Neural crest cell (in vitro differentiated cells): Measurements from ENCODE around the gene RASAL2. TPM values are rescaled to one million over a fixed set of nuclear protein-coding genes. Genes with fewer than 3 reads are reported as not detected.

Experiments
- DNase-seq: peaks from one replicate; pipeline ENCODE4 v3.0.0; 2021; ENCODE audit warnings: low read depth, mixed read lengths, low spot score
- H3K27ac Mint-ChIP-seq: one replicate; pipeline ENCODE4 v1.8.0; 2021; ENCODE audit warnings: mild to moderate bottlenecking, mixed read lengths; ENCODE audit not compliant: unreplicated experiment
- H3K27me3 Mint-ChIP-seq: 2 replicates; pipeline ENCODE4 v1.8.0; 2021; ENCODE audit warnings: low read depth, mild to moderate bottlenecking, mixed read lengths
- H3K36me3 Mint-ChIP-seq: 2 replicates; pipeline ENCODE4 v1.8.0; 2021; ENCODE audit warnings: low read depth, mild to moderate bottlenecking, mixed read lengths
- H3K4me1 Mint-ChIP-seq: 2 replicates; pipeline ENCODE4 v1.8.0; 2021; ENCODE audit warnings: mixed read lengths
- H3K4me3 Mint-ChIP-seq: one replicate; pipeline ENCODE4 v1.8.0; 2021; ENCODE audit warnings: mild to moderate bottlenecking, mixed read lengths
- H3K9me3 Mint-ChIP-seq: 2 replicates; pipeline ENCODE4 v1.8.0; 2021; ENCODE audit warnings: mixed read lengths
- total RNA-seq: library from RNA; stranded (reverse); gene quantifications from 2 replicates; pipeline ENCODE4 v1.2.1, GENCODE V29; 2021
- TF ChIP-seq, protein P1 (sequence below): fragments of 200-600 bp; sonication (generic); conservative IDR thresholded peaks from 2 replicates; pipeline ENCODE4 v1.5.0; 2021; ENCODE audit warnings: antibody characterized with exemption, mild to moderate bottlenecking

Gene RASAL2
- total RNA-seq, 1 donor from 2014 or later: 20.9 TPM

DNA sequence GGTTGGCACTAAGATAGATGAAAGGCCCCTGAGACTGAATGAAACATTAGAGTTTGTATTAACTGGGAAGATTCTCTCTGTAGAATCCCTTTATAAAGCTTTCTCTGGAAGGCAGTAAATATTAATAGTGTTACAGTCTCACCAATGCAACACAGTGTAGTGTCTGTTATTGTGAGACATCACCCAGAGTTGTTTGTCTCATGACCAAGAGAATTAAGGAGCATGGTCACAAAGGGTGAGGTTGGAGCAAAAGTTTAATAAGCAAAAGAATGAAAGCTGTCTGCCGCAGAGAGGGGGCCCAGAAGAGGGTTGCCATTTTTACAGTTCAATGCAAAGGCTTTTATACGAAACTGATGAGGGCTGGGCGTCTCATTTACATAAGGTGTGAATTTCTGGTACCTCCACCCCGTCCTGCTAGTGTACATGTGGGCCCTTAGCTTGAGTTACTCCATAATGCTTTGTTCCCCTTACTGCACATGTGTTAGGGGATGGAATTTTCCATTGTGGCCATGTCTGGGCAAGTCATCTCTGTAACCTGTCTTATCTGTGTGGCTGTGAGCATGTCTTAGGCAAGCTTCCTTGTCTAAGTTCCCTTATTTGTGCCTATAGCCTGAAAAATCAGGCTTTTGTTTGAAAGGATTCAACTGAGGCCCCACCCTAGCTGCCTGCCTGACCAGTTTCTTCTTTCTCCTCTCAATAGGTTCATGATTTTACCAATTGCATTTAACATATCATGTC lies 184.1 kb downstream of the RASAL2 start:
- peaks cover 4% of the 10 kb centered on the region for H3K9me3 Mint-ChIP-seq
- no peak overlapping the region for H3K4me3 Mint-ChIP-seq
- no peak overlapping the region for H3K27ac Mint-ChIP-seq
- peaks cover 10% of the 10 kb centered on the region for H3K36me3 Mint-ChIP-seq
- TF ChIP-seq, protein P1, sequence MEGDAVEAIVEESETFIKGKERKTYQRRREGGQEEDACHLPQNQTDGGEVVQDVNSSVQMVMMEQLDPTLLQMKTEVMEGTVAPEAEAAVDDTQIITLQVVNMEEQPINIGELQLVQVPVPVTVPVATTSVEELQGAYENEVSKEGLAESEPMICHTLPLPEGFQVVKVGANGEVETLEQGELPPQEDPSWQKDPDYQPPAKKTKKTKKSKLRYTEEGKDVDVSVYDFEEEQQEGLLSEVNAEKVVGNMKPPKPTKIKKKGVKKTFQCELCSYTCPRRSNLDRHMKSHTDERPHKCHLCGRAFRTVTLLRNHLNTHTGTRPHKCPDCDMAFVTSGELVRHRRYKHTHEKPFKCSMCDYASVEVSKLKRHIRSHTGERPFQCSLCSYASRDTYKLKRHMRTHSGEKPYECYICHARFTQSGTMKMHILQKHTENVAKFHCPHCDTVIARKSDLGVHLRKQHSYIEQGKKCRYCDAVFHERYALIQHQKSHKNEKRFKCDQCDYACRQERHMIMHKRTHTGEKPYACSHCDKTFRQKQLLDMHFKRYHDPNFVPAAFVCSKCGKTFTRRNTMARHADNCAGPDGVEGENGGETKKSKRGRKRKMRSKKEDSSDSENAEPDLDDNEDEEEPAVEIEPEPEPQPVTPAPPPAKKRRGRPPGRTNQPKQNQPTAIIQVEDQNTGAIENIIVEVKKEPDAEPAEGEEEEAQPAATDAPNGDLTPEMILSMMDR: no peak
- H3K27me3 Mint-ChIP-seq: no peaks in the 10 kb centered on the region
- H3K4me1 Mint-ChIP-seq: peaks cover 12% of the 10 kb centered on the region
- no peak for DNase-seq

DNA sequence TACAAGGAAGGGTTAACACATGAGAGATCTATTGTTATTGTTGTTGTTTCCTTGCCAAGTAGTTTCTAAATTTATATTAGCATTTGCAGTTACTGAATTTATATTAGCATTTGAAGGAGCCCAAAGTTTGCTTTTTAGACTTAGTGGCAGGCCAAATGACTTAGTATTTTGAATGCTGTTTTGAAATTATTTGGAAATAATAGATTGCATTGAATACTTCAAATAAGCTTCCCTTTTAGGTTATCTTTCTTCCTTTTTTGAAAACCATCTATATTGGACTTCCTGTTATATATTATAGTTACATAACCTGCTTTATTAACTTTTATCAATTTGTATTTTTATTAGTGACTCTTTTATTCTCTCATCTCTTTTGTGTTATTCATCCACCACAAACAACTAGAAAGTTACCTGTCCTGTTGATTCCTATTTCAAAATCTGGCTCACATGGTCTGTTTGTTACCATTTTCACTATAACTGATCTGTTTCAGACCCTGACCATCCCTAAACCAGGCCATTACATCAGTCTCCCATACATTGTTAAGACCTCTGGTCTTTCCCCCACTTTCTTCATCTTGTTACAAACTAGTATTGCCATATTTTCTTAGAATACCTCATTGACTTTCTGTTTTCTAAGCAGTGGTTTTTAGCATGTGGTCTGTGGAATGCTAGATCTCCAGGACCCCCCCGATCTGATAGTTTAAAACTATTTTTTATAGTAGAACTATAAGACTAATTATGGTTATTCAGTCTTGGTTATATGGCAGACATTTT lies 185.2 kb downstream of the RASAL2 start:
- TF ChIP-seq, protein P1: no peak
- H3K4me3 Mint-ChIP-seq: no peak overlapping the region
- no peak for DNase-seq
- H3K27me3 Mint-ChIP-seq: no peaks in the 10 kb centered on the region
- no peak overlapping the region for H3K27ac Mint-ChIP-seq
- H3K36me3 Mint-ChIP-seq: peaks cover 10% of the 10 kb centered on the region
- peaks cover 15% of the 10 kb centered on the region for H3K4me1 Mint-ChIP-seq
- peaks cover 4% of the 10 kb centered on the region for H3K9me3 Mint-ChIP-seq

DNA sequence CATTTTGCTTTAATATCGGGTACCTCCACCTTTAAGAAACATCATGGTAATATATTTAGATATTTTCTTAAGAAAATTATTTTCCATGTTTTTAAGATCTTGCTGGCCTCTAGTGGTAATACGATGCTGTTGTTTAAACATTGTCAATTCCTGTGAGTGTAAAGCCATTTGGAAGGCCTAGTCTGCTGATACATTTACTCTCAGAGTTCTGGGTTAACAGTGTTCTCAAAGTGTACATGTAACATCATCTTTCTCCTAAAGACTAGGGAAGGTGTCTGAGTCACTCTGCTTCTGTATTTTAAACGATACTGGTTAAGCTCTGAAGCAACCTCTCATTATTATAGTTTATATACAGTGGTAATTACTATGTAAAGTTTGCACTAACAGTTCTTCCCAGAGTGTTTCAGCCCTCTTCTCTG lies 189.1 kb downstream of the RASAL2 start:
- no peak for DNase-seq
- Mint-ChIP-seq H3K27ac (no peak overlapping the region), H3K9me3 (no peaks in the 10 kb centered on the region), H3K27me3 (no peaks in the 10 kb centered on the region), H3K4me3 (no peak overlapping the region), H3K36me3 (peaks cover 7% of the 10 kb centered on the region), H3K4me1 (peaks cover 19% of the 10 kb centered on the region)
- TF ChIP-seq, protein P1: peak; percentile 71

DNA sequence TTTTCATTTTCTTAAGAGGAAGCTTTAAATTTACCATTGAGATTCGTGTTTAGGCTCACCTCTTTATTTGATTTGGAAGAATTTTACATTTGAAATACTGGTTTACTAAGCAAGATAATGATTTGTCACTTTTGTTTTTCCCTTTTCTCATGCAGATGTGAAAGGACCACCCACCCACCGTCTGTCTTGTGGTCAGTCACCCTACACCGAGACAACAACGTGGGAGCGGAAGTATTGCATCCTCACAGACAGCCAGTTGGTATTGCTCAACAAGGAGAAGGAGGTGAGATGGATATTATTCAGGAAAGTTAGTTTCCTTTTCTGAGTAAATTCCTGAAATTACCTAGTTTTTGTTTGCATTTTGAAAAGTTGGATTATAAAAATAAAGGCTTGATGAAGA lies 189.5 kb downstream of the RASAL2 start:
- no peak overlapping the region for H3K4me3 Mint-ChIP-seq
- DNase-seq: no peak
- no peaks in the 10 kb centered on the region for H3K27me3 Mint-ChIP-seq
- TF ChIP-seq, protein P1: no peak
- peaks cover 5% of the 10 kb centered on the region for H3K36me3 Mint-ChIP-seq
- no peak overlapping the region for H3K27ac Mint-ChIP-seq
- H3K9me3 Mint-ChIP-seq: no peaks in the 10 kb centered on the region
- H3K4me1 Mint-ChIP-seq: peaks cover 19% of the 10 kb centered on the region

DNA sequence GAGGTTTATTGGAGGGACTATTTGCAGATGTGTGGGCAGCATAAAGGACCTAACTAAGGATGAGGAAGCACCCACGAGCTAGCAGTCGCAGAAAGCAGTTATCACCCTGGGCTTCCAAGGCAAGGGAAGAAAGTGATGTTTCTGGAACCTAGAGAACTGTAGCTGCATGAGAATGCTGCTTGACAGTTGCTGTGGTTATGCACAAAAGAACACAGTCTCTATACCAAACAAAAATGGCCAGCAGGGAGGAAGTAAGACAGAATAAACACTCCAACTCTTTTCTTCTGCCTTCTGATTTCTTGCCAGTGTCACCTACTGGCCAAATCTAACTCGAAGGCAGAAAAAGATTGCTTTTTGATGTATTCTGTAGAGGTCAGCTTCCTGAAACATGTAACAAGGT lies 190.2 kb downstream of the RASAL2 start:
- H3K27me3 Mint-ChIP-seq: no peaks in the 10 kb centered on the region
- no peak overlapping the region for H3K27ac Mint-ChIP-seq
- H3K4me1 Mint-ChIP-seq: peaks cover 19% of the 10 kb centered on the region
- no peak for DNase-seq
- TF ChIP-seq, protein P1: no peak
- peaks cover 2% of the 10 kb centered on the region for H3K36me3 Mint-ChIP-seq
- no peaks in the 10 kb centered on the region for H3K9me3 Mint-ChIP-seq
- H3K4me3 Mint-ChIP-seq: no peak overlapping the region
